ENCODE results near the gene SP9. TPM values are rescaled to one million over a fixed set of nuclear protein-coding genes. Genes with fewer than 3 reads are reported as not detected.

Gene SP9
- total RNA-seq, 1 experiment from 2014 or later = not detected

GRCh38 chr2:174365571-174365970 lies 30.8 kb downstream of the SP9 start:
- Histone ChIP-seq H3K9me3 (ENCODE audit: control insufficient read depth, low read depth, low read length) (no peaks in the 10 kb centered on the region), H3K23me2 (ENCODE audit: insufficient read length, low read depth, low read length, poor library complexity, severe bottlenecking) (no peaks in the 10 kb centered on the region), H3K4me1 (ENCODE audit: insufficient read depth, low read length) (no peaks in the 10 kb centered on the region), H3K56ac (ENCODE audit: insufficient read length, low read depth, low read length) (no peak overlapping the region), H3K9ac (ENCODE audit: extremely low read depth, insufficient read length, low read length) (no peak overlapping the region), H4K20me1 (ENCODE audit: control insufficient read depth, insufficient read depth, insufficient read length) (no peaks in the 10 kb centered on the region), H2BK12ac (ENCODE audit: insufficient read length, low read depth, low read length) (no peak overlapping the region), H3K23ac (ENCODE audit: insufficient read length, low read depth, low read length) (no peak overlapping the region), H4K5ac (ENCODE audit: insufficient read length, low read depth, low read length) (no peak overlapping the region), H4K91ac (ENCODE audit: insufficient read length, low read depth, low read length) (no peak overlapping the region), H2AFZ (ENCODE audit: low read length) (no peak overlapping the region), H3K79me2 (ENCODE audit: insufficient read depth, low read length) (no peaks in the 10 kb centered on the region), H2BK15ac (ENCODE audit: low read depth, low read length) (no peak overlapping the region), H3K27me3 (ENCODE audit: insufficient read depth, low read length) (no peaks in the 10 kb centered on the region), H3K27ac (ENCODE audit: insufficient read length, low read depth, low read length) (no peak overlapping the region), H4K8ac (replicated peaks; ENCODE audit: insufficient read length, low read depth, low read length) (no peak overlapping the region), H3K14ac (ENCODE audit: insufficient read depth, low read length) (no peak overlapping the region), H3K79me1 (ENCODE audit: insufficient read depth, low read depth, low read length, poor library complexity, severe bottlenecking) (no peaks in the 10 kb centered on the region), H3K18ac (ENCODE audit: insufficient read length, low read depth, low read length) (no peak overlapping the region), H3T11ph (ENCODE audit: low read length) (no peak overlapping the region), H3K4ac (ENCODE audit: low read depth, low read length) (no peak overlapping the region), H3K4me2 (ENCODE audit: insufficient read depth, insufficient read length, low read length) (no peak overlapping the region), H2BK5ac (ENCODE audit: insufficient read length, low read length) (no peak overlapping the region), H2AK5ac (ENCODE audit: insufficient read length, low read length) (no peak overlapping the region), H2BK120ac (ENCODE audit: low read depth, low read length, poor library complexity, severe bottlenecking) (no peak overlapping the region), H2BK20ac (ENCODE audit: low read depth, low read length, poor library complexity, severe bottlenecking) (no peak overlapping the region)
- no peaks in the 10 kb centered on the region for H3K27me3 Mint-ChIP-seq (ENCODE audit: low read depth)
- TF ChIP-seq, protein P1, sequence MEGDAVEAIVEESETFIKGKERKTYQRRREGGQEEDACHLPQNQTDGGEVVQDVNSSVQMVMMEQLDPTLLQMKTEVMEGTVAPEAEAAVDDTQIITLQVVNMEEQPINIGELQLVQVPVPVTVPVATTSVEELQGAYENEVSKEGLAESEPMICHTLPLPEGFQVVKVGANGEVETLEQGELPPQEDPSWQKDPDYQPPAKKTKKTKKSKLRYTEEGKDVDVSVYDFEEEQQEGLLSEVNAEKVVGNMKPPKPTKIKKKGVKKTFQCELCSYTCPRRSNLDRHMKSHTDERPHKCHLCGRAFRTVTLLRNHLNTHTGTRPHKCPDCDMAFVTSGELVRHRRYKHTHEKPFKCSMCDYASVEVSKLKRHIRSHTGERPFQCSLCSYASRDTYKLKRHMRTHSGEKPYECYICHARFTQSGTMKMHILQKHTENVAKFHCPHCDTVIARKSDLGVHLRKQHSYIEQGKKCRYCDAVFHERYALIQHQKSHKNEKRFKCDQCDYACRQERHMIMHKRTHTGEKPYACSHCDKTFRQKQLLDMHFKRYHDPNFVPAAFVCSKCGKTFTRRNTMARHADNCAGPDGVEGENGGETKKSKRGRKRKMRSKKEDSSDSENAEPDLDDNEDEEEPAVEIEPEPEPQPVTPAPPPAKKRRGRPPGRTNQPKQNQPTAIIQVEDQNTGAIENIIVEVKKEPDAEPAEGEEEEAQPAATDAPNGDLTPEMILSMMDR (conservative IDR thresholded peaks at IDR 0.05) = no peak
- H3K9me3 Mint-ChIP-seq = peaks cover 24 to 29% of the 10 kb centered on the region in 2 experiments
- no peak overlapping the region for H3K27ac Mint-ChIP-seq
- no peak overlapping the region for H3K4me3 Mint-ChIP-seq
- peaks cover 41 to 43% (median 43%) of the 10 kb centered on the region in 3 experiments for H3K36me3 Mint-ChIP-seq (ENCODE audit: insufficient read depth in 1 of 3, low read depth in 3 of 3)
- no CpG with 5 or more reads among the region's 2 CpGs for WGBS (ENCODE audit: extremely low coverage, insufficient read length, low lambda C conversion rate)
- DNase-seq = no peak
- H3K4me1 Mint-ChIP-seq = no peaks in the 10 kb centered on the region
